Nucleus accumbens (tissue), 56 donors: ENCODE data around the gene SH3GL1.

Source experiments
- DNase-seq, 56 donors: peaks; one replicate each; lab custom pipeline; 2025; lab: John Stamatoyannopoulos, UW

Gene SH3GL1

GRCh38 chr19:4402171-4403004, 2.0 kb upstream of the SH3GL1 start, which contains the start of gene CHAF1A:
Gene CHAF1A (plus strand): TSS chr19:4402640. CDS start chr19:4402763, 123 bp downstream.
- DNase-seq, result peak; percentile 94 to 100 (median 99)

- no peak for DNase-seq
Measured at GRCh38 chr19:4401769-4402170, 1.4 kb upstream of the SH3GL1 start.

DNA sequence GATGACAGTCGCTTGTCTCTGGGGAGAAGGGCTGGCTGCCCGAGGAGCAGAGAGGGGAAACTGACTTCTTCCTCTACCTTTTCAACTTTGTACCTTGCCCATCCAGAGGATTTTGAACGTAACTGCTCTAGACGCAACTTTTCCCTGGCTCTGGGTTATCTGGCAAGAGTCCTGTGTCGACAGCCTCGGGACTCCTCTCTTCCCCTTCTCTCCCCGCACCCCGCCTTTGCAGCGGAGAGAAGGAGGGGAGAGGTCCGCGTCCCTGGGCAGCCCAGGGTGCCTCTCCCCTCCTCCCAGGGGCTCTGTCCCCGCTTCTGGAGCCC, 574 bp downstream of the SH3GL1 start:
- peak in 6 of 56 donors; percentile 30 to 52 (median 44) for DNase-seq

- no peak for DNase-seq
Measured at GRCh38 chr19:4396949-4397783, 3.2 kb downstream of the SH3GL1 start.

GRCh38 chr19:4393947-4394590, 6.3 kb downstream of the SH3GL1 start:
- peak in 2 of 56 donors; percentile 15 to 24 for DNase-seq

GRCh38 chr19:4391701-4392483, 8.5 kb downstream of the SH3GL1 start:
- no peak for DNase-seq

GRCh38 chr19:4391306-4391693, 9.0 kb downstream of the SH3GL1 start:
- DNase-seq, result no peak

DNA sequence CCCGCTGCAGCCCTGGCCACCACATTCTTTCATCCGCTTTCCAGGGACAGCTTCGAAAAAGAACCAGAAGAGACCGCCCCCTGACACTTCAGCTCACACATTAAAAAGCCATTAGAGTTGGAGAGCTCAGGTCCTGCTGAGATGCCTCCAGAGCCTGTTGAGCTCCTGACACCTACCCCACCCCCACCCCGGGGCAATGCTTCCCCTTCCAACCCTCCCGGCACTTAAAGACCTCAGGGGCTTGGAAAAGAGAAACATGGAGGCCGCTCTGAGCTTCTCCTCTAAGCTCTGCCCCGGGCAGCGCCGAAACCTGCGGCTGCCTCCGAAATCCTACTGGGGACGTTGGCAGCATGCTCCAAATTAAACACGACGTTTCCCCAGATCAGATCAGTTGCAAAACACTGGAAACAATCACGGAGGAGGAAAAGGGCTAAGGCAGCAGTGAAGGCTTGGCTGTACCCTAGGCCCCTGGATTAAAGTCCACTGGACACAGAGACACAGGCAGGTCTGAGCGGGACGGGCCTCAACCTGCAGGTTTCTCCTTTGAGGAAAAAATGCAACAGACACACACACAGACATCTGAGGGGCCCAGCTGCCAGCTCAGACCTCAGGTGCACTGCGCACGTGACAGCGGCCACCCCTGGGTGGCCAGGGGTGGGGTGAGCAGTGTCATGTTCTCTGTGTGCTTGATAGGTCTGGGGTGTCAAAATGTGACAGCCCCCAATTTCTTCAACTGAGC, 9.6 kb downstream of the SH3GL1 start:
- DNase-seq, result no peak

DNA sequence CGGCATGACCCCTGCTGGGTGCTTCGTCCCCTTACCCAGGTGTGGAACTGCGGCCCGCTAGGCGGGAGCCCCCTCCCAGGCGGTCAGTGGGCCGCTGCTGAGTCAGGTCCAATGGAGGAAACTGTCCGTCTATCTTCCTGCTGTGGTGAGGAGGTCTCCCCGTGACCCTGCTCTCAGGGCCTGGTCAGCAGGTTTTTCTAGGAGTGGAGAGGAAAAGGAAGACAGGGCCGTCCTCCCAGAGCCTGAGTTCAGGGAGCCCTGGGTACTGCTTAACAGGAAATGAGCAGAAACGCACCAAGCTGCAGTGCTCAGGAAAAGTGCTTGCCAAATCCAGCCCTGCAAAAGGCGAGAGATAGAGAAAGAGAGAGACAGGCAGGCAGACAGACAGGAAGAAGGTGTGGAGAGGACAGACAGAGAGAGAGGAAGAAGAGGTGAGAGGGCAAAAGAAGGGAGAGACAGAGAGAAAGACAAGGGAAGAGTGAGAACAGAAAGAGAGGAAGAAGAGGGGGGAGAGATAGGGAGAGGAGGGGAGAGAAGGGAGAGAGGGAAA, 10.3 kb downstream of the SH3GL1 start:
- DNase-seq, result peak in 2 of 56 donors; percentile 18 to 29

- no peak for DNase-seq
Measured at GRCh38 chr19:4389511-4390016, 10.8 kb downstream of the SH3GL1 start.

GRCh38 chr19:4389064-4389375, 11.3 kb downstream of the SH3GL1 start:
- DNase-seq, result no peak

GRCh38 chr19:4388337-4389063, 11.8 kb downstream of the SH3GL1 start:
- DNase-seq, result peak in 4 of 56 donors; percentile 17 to 37 (median 31)

GRCh38 chr19:4386041-4386782, 14.1 kb downstream of the SH3GL1 start:
- peak in 37 of 56 donors; percentile 12 to 77 (median 42) for DNase-seq

- no peak for DNase-seq
Measured at GRCh38 chr19:4385291-4386040, 14.9 kb downstream of the SH3GL1 start.

DNA sequence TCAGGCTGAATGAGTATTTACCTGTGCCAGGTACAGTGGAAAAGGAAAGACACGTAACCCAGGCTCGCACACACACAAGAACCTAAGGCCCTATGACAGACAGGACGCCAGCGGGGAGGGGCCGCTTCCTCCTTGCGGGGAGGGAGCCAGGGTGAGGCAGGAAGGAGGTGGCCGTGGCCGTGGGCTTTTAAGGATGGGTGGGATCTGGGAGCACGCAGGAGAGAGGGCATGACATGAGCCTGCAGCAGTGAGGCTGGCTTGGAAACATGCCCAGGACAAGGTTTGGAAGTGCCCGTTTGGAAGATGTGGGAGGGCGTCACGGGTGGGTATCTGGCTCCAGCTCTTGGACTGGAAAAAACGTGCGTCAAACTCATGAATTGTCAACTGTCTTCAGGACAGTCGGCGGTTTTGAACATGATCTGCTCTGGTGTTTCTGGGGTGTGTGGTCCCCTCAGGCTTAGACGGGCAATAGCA, 20.1 kb downstream of the SH3GL1 start:
- no peak for DNase-seq

DNA sequence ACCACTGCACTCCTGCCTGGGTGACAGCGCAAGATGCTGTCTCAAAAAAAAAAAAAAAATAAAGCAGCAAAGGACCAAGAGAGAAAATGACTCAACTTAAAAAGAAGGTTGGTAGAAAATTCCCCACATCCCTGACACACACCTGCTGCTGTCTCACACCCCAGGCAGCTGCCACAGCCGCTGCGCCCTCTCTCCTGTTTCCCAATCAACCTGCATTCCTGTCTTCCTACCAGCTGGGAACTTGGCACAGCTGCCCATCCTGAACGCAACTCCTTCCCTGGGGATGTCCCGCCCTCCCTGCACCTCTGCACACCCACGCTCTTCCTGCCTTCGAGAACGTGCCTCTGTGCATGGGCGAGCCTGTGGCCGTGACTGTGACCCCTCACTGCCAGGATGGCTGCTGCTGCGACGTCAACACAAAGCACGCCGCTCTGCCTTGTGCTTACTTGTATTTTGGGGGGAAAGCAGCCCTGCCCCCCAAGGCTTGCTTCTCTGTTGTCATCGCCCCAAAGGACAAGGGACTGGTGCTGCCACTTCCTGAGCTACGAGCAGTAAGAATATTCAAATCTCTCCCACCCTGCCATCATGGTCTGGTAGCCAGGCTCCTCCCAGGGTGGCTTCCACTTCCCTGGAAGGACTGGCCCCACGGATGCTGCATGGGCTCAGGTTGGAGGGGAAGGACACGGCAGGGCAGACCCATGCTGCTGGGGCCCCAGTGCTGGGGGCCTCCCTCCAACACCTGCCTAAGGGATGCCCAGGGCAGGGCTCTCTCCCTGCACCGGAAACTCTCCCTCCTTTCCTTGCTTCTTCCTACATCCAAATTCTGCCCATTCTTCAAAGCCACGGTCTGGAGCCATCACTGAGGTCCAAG, 20.7 kb downstream of the SH3GL1 start:
- peak in 3 of 56 donors; percentile 30 to 44 (median 31) for DNase-seq
